ENCODE measurements around the gene YTHDC1.

GRCh38 chr4:68344049-68344448 is 5.8 kb downstream of the YTHDC1 start:
- TF ChIP-seq LEF1 (IDR thresholded peaks at IDR 0.05; ENCODE audit: borderline replicate concordance), result no peak
- no peak for TF ChIP-seq SUZ12 (IDR thresholded peaks at IDR 0.05)
- no peak for TF ChIP-seq BHLHE40 (IDR thresholded peaks at IDR 0.05; ENCODE audit: borderline replicate concordance)
- TF ChIP-seq PKNOX1 (IDR thresholded peaks at IDR 0.05), result no peak
- no peak for TF ChIP-seq HDGF (IDR thresholded peaks at IDR 0.05; ENCODE audit: borderline replicate concordance)
- no peak for TF ChIP-seq NFRKB (IDR thresholded peaks at IDR 0.05)
- no peak for TF ChIP-seq ZNF384 (IDR thresholded peaks at IDR 0.05)
- no peak for TF ChIP-seq TARDBP (IDR thresholded peaks at IDR 0.05)
